HG02970 (cell line): ENCODE measurements around the gene PCK2.

Source experiments
- ATAC-seq: cut with Tn5 transposase; IDR thresholded peaks from one replicate; pipeline ENCODE4 v1.9.1; 2021; ENCODE audit warnings: mild to moderate bottlenecking, moderate library complexity, moderate number of reproducible peaks; ENCODE audit not compliant: unreplicated experiment, low FRiP score

Gene PCK2

DNA sequence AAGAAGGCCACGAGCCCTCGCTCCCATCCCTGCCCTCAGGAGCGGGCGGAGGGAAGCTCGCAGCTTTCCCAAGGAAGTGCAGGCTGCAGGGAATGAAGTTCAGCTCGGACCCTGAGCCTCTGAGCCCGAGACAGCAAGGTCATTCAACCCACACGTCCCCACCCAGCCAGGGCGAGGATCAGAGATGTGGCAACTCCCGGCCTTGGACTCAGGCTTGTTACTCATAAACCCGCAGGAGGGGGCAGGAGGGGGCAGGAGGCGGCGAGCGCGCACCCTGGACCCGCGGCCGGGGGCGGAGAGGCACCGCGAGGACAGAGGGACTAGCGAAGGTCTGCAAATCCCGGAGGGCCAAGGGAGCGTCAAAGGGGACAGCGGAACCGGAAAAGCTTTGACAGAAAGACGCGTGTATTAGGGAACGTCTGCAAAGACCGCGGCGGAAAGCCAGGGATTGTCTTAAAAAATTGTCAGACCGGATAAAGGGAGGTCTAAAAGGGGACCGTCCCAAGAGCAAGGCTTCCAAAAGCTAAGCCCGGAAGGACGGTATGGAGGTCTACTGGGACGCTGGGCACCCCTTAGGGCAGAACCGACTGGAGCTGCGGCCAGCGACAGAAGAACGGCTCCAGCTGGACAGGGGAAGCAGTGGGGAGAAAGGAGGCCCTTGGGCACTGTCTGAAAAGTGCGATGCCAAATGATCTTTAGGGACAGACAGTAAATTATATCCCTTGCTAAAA, 19.9 kb downstream of the PCK2 start:
- peak; percentile 39 for ATAC-seq

DNA sequence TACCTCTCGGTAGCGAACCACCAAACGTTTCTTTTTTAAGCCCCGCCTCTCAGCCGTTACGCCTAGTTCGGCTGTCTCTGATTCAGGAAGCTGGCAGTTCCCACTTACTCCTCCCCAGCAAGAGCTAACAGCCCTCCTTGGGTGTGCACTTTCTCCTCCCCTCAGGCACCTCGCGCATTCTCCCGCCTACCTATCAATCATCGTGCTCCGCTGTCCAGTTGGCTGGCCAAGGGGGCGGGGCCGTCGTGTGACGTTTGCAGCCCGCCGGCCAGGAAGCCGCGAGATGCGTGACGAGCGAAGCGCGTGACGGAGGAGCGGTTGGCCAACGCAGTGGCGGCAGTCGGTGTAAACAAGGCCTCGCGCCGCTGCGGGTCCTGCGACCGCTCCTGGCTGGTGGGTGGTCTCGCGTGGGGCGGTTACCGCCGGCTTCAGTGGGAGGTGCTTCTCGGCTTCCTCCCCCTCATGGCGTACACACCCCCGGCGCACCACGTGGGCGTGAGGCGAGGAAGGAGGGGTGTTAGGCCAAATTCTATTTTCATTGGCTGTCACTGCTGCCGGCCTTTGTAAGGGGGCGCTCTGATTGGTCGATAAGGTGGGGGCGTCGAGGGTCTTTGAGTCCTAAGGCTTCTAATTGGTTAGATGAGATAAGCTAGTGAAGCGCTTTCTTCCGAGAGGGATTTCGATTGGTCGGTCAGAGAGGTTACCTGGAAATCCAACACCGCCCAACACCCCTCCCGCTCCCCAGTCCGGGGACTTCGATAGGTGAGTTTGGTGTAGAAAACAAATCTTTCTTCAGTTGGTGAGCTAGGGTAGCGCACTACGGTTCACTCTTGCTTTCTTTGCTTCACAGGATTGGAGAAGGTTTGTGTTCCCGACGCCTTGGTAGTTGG, 20.7 kb downstream of the PCK2 start, which contains the start of the genes DCAF11 and NRL:
DCAF11 (plus strand) TSS at position 246 of the 890 bp plus-strand sequence. CDS start 818 bp downstream, outside the sequence.
NRL (minus strand) TSS at position 418 of the 890 bp plus-strand sequence. CDS start 32,101 bp downstream, outside the sequence.
- ATAC-seq: peak; percentile 82

DNA sequence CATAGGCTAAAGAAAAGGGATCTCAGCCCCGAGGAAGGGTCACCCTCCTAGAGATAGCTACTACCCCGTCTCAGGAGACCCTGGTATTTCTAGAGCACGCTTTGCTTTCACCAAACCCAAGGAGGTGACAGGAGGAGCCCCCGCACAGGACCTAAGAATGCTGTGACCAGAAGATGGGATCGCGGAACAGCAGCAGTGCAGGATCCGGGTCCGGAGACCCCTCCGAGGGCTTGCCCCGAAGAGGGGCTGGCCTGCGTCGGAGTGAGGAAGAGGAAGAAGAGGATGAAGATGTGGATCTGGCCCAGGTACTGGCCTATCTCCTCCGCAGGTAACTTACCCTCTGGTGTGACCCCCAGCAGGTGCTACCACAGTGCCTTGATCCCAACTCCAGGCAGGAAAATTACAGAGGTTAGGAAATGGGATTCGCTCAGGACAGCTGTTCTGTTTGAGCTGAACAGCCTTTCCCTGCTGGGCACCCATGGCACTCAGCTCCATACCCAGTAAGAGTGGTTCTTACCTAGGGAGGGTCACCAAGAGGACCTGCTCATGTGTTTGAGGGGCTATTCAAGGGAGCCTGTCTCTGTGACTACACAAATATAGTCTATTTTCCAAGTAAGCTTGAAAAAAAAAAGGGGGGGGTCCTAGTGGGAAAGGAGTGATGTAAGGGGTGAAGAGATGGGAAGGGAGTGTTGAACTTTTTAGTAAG, 21.5 kb downstream of the PCK2 start:
- no peak for ATAC-seq

DNA sequence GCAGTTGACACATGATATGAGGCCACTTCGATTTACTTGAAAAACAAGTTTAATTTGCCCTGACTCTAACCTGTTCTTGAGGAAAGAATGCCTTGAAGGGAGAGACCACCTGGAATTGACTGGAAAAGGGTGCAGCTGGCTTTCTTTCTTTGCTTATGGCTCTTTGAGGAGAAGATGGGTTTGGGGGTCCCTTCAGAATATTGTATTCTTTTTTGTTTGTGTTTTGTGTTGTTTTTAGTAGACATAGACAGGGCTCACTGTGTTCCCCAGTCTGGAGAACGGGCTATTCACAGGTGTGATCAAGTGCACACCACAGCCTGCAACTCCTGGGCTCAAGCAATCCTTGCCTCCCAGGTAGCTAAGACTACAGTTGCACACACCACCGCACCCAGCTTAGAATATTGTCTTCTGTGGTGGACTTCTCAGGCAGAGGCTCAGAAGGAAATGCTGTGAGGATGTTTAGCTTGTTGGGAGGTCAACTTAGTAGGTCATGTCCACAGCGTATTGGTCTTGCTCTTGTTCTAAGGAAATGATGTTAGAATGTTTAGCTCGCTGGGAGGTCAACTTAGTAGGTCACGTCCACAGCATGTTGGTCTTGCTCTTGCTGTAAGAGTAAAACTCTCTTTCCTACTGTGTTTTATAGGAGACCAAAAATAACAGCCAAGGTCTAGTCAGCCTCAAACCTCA, 22.2 kb downstream of the PCK2 start:
- ATAC-seq: no peak

DNA sequence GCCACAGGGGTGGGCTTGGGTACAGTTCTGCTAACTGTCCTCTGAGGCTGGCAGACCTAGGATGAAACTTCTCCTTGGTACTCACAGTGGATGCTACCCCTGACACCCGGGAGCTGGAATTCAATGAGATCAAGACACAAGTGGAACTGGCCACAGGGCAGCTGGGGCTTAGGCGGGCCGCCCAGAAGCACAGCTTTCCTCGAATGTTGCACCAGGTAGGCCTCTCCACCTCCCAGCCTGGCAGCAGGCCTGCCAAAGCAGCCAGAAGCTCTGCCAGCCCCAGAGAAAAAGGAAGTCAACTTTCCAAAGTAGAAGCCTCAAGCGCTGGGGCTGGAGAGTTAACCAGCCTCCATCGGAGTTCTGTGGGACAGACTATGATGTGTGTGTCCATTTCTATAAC, 23.1 kb downstream of the PCK2 start:
- ATAC-seq: no peak

DNA sequence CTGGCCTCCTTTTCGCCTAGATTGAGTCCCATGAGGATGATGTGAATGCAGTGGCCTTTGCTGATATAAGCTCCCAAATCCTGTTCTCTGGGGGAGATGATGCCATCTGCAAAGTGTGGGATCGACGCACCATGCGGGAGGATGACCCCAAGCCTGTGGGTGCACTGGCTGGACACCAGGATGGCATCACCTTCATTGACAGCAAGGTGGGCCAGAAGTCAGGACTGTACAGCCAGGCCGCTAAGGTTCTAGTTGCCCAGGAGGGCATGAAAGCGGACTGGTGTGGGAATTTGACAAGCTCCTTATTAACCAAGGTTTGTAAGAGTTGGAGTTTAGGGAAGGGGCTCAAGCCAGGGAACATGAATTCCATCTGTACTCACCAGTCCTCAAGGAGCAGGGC, 25.6 kb downstream of the PCK2 start:
- ATAC-seq: no peak

DNA sequence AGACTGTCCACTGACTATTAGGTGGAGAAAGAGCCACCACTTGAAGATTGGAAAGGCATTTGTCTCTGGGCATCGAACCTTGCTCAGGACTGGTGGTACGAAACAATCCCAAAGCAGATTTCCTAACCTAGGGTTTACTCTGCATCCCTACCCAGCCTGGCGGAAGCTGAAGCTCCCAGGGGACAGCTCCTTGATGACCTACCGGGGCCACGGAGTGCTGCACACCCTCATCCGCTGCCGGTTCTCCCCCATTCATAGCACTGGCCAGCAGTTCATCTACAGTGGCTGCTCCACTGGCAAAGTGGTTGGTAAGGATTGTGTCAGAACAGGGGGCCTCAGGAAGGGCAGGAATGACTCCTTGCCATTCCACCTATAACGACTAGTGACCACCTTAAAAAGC, 27.1 kb downstream of the PCK2 start:
- ATAC-seq: no peak

DNA sequence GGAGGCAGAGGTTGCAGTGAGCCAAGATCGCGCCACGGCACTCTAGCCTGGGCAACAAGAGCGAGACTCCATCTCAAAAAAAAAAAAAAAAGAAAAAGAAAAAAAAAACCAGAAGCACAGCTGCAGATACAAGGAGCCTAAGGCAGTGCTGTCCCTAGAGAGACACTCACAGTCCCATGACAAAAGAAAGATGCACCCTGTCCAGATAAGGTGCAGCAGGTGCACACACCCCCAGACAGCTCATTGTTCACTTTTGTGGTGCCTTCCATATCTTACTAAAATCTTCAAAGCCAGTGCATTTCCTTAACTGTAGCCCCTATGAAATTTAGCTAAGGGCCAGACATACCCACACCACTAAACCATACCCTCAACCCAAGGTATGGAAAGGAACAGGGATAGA, 28.3 kb downstream of the PCK2 start:
- ATAC-seq: no peak

DNA sequence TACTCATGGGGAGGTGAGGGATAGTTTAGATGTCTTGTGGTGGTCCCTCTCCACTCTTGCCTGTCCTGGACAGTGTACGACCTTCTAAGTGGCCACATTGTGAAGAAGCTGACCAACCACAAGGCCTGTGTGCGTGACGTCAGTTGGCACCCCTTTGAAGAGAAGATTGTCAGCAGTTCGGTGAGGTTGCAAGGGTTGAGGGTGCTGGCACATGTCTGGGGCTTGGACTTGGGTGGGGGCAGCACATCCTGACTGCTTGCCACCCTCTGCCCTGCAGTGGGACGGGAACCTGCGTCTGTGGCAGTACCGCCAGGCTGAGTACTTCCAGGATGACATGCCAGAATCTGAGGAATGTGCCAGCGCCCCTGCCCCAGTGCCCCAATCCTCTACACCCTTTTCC, 28.8 kb downstream of the PCK2 start:
- ATAC-seq: no peak

DNA sequence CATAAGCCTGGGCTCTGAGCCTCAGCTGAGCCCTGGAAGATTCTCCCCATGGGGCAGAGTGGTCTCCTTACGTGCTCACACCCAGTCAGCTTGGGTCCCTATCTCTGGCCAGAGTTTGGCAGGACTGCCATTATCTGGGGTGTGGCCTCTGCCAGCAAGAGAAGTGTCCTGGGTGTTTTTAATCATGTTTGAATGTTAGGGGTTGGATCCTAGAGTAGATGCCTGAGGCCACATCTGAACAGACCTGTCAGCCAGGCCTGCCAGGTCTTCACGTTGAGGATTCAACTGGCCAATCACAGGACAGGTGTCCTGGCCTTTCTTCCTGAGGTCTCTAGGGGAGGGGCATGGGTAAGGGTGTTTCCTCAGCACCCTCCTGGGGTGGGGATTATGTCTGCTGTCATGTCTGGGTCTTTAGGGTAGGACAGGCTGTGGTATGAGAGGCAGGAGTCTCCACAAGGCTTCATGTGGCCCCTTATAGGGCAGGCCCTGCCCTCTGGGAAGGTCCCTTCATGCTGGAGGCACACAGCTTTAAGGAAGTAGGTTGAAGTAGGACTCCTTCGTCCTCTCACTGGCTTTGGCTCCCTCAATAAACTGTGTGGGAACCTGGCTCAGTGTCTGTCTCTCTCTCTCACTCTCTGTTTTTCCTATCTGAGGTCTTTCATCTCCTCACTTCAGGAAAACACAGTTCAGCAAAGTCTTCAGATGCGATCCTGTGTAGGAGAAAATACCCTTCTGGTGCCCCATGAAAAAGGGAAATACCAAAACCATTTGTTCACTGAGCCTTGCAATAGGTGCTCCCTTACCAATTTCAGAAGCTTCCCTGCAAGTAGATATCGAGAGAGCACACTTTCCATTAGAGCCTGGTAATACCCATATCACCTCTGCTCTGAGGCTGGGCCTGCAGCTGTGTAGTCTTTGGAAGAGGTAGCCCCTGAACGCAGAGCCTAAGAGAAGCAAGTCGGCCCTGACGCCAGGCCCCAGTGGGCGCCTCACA, 29.6 kb downstream of the PCK2 start:
- no peak for ATAC-seq

DNA sequence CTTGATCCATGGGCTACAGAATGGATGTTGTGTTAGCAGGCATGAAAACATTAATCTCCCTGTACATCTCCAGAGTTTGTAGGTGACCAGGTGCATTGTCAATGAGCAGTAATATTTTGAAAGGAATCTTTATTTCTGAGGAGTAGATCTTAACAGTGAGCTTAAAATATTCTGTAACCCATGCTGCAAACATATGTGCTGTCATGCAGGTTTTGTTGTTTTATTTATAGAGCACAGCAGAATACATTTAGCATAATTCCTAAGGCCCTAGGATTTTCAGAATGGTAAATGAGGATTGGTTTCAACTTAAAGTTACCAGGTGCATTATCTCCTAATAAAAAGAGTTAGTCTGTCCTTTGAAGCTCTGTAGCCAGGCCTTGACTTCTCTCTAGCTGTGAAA, 32.8 kb downstream of the PCK2 start:
- no peak for ATAC-seq

DNA sequence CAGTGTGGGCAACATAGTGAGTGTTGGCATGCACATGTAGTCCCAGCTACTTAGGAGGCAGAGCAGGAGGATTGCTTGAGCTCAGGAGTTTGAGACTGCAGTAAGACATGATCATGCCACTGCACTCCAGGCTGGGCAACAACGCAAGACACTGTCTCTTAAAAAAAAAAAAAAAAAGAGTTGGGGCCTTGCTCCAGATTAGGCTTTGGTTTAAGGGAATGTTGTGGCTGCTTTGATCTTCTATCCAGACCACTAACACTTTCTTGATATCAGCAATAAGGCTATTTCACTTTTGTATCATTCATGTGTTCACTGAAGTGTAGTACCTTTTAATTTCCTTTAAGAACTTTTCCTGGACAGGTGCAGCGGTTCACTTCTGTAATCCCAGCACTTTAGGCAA, 33.6 kb downstream of the PCK2 start:
- no peak for ATAC-seq

DNA sequence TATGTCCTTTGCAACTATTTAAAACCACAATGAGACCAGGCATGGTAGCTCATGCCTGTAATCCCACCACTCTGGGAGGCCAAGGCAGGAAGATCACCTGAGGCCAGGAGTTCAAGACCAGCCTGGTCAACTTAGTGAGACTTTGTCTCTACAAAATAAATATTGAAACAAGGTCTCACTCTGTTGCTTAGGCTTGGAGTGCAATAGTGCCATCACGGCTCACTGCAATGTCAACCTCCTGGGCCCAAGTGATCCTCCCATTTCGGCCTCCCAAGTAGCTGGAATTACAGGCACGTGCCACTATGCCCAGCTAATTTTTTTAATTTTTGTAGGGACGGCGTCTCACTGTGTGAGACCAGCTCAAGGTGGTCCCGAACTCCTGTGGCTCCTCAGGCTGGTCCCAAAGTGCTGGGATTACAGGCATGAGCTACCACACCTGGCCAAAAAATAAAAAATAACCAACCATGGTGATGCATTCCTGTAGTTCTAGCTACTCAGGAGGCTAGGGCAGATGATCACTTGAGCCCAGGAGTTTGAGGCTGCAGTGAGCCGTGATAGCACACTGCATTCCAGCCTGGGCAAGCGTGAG, 35.4 kb downstream of the PCK2 start:
- no peak for ATAC-seq

DNA sequence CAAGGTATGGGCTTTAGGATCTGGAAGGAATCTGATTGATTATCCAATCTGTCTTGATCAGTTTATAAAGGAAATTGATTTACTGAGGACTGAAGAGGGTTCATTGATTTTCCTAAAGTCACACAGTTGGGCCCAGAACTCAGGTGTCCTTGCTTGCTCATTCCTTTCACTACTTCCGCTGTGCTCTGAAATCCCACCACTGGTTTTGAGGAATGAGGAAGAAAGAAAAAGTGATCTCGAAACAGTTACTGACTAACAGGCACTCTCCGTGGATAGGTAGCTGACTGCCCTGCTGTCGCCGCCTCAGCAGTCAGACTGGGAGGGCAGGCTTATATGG, 36.2 kb downstream of the PCK2 start, which contains the start of gene FITM1:
FITM1 (plus strand) TSS at position 280 of the 337 bp plus-strand sequence. CDS start 905 bp downstream, outside the sequence.
- ATAC-seq: no peak

DNA sequence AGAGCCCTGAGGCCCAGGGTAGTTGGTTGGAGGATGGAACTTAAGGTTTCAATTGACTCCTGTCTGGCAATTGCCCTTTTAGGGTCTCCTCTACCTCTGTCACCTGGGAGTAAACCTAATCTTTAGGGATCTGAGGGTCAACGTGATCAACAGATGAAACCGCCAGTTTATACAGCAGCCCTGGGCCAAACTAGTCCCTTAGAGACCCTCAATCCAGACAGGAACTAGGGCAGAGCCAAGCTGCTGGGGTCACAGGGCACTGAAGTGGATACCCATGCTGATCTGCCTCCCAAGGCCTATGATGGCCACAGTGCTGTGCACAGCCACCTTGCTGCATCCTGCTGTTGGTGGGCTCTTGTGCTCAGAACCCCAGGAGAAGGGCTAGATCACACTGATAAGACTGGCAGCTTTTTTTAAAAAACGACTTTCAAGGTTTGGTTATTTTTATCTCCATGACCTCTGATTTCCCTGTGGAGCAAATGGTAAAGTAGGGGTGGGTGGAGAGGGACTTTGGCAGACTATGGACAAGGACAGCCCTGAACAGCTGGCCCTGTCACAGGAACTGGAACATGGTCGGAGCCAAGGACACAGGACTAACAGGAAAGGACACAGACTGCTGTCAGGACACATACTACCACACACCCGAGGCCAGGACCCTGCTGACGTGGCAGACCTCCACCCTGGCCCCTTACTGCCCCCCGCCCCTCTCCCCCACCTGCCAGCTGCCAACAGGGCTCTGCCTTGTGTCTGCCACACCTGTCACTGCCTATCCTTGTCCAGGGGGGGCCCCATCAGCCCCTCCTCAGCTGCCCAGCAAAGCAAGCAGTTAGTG, 36.8 kb downstream of the PCK2 start:
- ATAC-seq: no peak

DNA sequence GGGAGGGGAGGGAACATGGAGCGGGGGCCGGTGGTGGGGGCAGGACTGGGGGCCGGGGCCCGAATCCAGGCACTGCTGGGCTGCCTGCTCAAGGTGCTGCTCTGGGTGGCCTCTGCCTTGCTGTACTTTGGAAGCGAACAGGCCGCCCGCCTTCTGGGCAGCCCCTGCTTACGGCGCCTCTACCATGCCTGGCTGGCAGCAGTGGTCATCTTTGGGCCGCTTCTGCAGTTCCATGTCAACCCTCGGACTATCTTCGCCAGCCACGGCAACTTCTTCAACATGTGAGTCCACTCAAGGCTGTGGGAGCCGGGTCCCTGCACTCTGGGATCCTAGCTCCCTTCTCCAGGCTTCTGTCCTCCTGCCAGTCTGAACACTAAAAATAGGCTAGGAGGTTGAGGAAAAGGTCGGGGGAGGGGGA, 37.4 kb downstream of the PCK2 start:
- no peak for ATAC-seq

DNA sequence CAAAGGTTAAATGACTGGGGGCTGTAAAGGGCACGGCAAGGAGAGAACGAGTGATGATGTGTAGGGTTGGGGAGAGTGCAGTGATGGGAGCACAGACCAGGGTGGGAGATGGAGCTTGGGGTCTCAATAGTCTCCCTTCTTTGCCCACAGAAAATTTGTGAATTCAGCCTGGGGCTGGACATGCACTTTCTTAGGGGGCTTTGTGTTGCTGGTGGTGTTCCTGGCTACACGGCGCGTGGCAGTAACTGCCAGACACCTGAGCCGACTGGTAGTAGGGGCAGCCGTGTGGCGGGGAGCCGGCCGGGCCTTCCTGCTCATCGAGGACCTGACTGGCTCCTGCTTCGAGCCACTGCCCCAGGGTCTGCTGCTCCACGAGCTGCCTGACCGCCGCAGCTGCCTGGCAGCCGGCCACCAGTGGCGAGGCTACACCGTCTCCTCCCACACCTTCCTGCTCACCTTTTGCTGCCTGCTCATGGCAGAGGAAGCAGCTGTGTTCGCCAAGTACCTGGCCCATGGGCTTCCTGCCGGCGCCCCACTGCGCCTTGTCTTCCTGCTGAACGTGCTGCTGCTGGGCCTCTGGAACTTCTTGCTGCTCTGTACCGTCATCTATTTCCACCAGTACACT, 38.1 kb downstream of the PCK2 start:
- no peak for ATAC-seq
